Measurements from ENCODE around the gene EMSY.

Gene EMSY

DNA sequence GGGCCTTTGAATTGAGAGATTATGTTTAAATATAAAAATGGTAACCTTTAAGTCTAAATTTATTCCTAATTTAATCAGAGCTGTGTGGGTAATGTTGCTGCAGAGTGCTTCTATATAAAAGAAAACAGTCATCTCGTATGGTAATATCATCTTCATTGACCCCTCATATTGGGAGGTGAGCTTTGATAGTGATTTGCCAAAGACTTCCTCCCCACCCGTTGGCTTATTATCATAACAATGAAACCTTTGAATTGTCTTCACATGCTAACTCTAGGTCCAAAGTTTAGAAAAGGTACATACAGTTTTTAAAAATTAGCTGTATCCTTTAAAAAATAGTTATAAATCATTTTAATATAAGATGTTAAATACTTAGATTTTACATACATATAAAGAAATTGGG lies 3.7 kb downstream of the EMSY start:
- TF ChIP-seq PAX5 (IDR thresholded peaks at IDR 0.05; ENCODE audit: insufficient read depth, low read length, severe bottlenecking) (no peak), SPI1 (IDR thresholded peaks at IDR 0.05; ENCODE audit: low read depth, low read length) (no peak), POU2F2 (IDR thresholded peaks at IDR 0.05; ENCODE audit: low read depth, low read length) (no peak), TAF1 (IDR thresholded peaks at IDR 0.05; ENCODE audit: low read depth, low read length) (no peak), POLR2A (IDR thresholded peaks at IDR 0.05; ENCODE audit: low read depth, low read length) (no peak), POLR2AphosphoS5 (IDR thresholded peaks at IDR 0.05; ENCODE audit: low read depth, low read length) (no peak)
- FAIRE-seq (no peak), DNase-seq (ENCODE audit: insufficient read length, low spot score) (no peak)

GRCh38 chr11:76453248-76453647 lies 8.4 kb downstream of the EMSY start:
- TF ChIP-seq POU2F2 (IDR thresholded peaks at IDR 0.05; ENCODE audit: low read depth, low read length) (no peak), POLR2A (IDR thresholded peaks at IDR 0.05; ENCODE audit: low read depth, low read length) (no peak), TAF1 (IDR thresholded peaks at IDR 0.05; ENCODE audit: low read depth, low read length) (no peak), POLR2AphosphoS5 (IDR thresholded peaks at IDR 0.05; ENCODE audit: low read depth, low read length) (no peak), PAX5 (IDR thresholded peaks at IDR 0.05; ENCODE audit: insufficient read depth, low read length, severe bottlenecking) (no peak), SPI1 (IDR thresholded peaks at IDR 0.05; ENCODE audit: low read depth, low read length) (no peak)
- FAIRE-seq (peak; percentile 71), DNase-seq (ENCODE audit: insufficient read length, low spot score) (no peak)

- DNase-seq (ENCODE audit: insufficient read length, low spot score) (no peak), FAIRE-seq (no peak)
- no peak for TF ChIP-seq TAF1 (IDR thresholded peaks at IDR 0.05; ENCODE audit: low read depth, low read length)
- no peak for TF ChIP-seq POLR2A (IDR thresholded peaks at IDR 0.05; ENCODE audit: low read depth, low read length)
- no peak for TF ChIP-seq POLR2AphosphoS5 (IDR thresholded peaks at IDR 0.05; ENCODE audit: low read depth, low read length)
- no peak for TF ChIP-seq PAX5 (IDR thresholded peaks at IDR 0.05; ENCODE audit: insufficient read depth, low read length, severe bottlenecking)
- TF ChIP-seq SPI1 (IDR thresholded peaks at IDR 0.05; ENCODE audit: low read depth, low read length), result no peak
- no peak for TF ChIP-seq POU2F2 (IDR thresholded peaks at IDR 0.05; ENCODE audit: low read depth, low read length)
Measured at GRCh38 chr11:76455331-76455730, 10.5 kb downstream of the EMSY start.

DNA sequence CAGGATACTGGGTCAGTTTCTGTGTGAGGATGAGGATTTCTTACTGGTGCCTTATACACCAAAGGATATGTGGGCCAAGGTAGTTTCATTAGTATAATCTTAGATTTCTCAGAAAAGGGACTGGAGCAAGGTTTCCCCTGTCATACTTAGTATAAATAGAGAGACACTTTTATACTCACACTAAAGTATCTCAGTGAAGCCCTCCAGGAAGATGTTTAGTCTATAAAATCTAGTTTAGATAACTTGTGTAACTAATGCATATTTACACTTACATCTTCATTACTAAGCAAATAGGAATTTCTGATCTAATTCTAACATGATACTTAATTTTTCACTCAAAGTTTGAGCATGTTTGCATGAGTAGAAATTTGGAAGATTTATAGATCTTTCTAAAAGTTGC lies 11.1 kb downstream of the EMSY start:
- TF ChIP-seq SPI1 (IDR thresholded peaks at IDR 0.05; ENCODE audit: low read depth, low read length) (no peak), POLR2A (IDR thresholded peaks at IDR 0.05; ENCODE audit: low read depth, low read length) (no peak), POU2F2 (IDR thresholded peaks at IDR 0.05; ENCODE audit: low read depth, low read length) (no peak), TAF1 (IDR thresholded peaks at IDR 0.05; ENCODE audit: low read depth, low read length) (no peak), POLR2AphosphoS5 (IDR thresholded peaks at IDR 0.05; ENCODE audit: low read depth, low read length) (no peak), PAX5 (IDR thresholded peaks at IDR 0.05; ENCODE audit: insufficient read depth, low read length, severe bottlenecking) (no peak)
- FAIRE-seq, result no peak
- DNase-seq (ENCODE audit: insufficient read length, low spot score), result no peak

DNA sequence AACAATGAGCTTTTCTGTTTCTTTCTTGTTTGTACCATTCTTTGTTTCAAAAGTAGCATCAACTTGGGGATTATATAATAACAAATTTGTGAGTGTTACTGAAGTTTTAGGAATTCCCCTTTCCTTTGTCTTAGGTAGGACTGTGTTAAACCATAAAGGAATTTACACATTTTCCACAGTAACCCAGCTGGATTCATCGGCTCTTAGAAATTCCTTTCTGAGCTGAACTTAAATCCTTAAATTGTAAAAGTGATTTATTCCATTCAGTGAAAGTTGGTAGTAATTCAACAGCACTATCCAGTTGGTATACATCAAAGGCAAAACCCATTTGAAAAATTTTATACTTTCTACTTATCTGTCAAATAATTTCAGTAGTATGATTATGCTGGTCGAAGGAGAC lies 11.8 kb downstream of the EMSY start:
- no peak for FAIRE-seq
- TF ChIP-seq TAF1 (IDR thresholded peaks at IDR 0.05; ENCODE audit: low read depth, low read length) (no peak), SPI1 (IDR thresholded peaks at IDR 0.05; ENCODE audit: low read depth, low read length) (no peak), POLR2AphosphoS5 (IDR thresholded peaks at IDR 0.05; ENCODE audit: low read depth, low read length) (no peak), PAX5 (IDR thresholded peaks at IDR 0.05; ENCODE audit: insufficient read depth, low read length, severe bottlenecking) (no peak), POLR2A (IDR thresholded peaks at IDR 0.05; ENCODE audit: low read depth, low read length) (no peak), POU2F2 (IDR thresholded peaks at IDR 0.05; ENCODE audit: low read depth, low read length) (no peak)
- no peak for DNase-seq (ENCODE audit: insufficient read length, low spot score)

- DNase-seq (ENCODE audit: insufficient read length, low spot score), result no peak
- FAIRE-seq, result no peak
- no peak for TF ChIP-seq TAF1 (IDR thresholded peaks at IDR 0.05; ENCODE audit: low read depth, low read length)
- TF ChIP-seq POLR2AphosphoS5 (IDR thresholded peaks at IDR 0.05; ENCODE audit: low read depth, low read length), result no peak
- no peak for TF ChIP-seq POLR2A (IDR thresholded peaks at IDR 0.05; ENCODE audit: low read depth, low read length)
- no peak for TF ChIP-seq POU2F2 (IDR thresholded peaks at IDR 0.05; ENCODE audit: low read depth, low read length)
- TF ChIP-seq SPI1 (IDR thresholded peaks at IDR 0.05; ENCODE audit: low read depth, low read length), result no peak
- TF ChIP-seq PAX5 (IDR thresholded peaks at IDR 0.05; ENCODE audit: insufficient read depth, low read length, severe bottlenecking), result no peak
Measured at GRCh38 chr11:76459299-76459698, 14.5 kb downstream of the EMSY start.

GRCh38 chr11:76459846-76460245 lies 15.0 kb downstream of the EMSY start:
- no peak for TF ChIP-seq POLR2A (IDR thresholded peaks at IDR 0.05; ENCODE audit: low read depth, low read length)
- no peak for TF ChIP-seq PAX5 (IDR thresholded peaks at IDR 0.05; ENCODE audit: insufficient read depth, low read length, severe bottlenecking)
- TF ChIP-seq POU2F2 (IDR thresholded peaks at IDR 0.05; ENCODE audit: low read depth, low read length), result no peak
- TF ChIP-seq SPI1 (IDR thresholded peaks at IDR 0.05; ENCODE audit: low read depth, low read length), result no peak
- no peak for TF ChIP-seq POLR2AphosphoS5 (IDR thresholded peaks at IDR 0.05; ENCODE audit: low read depth, low read length)
- TF ChIP-seq TAF1 (IDR thresholded peaks at IDR 0.05; ENCODE audit: low read depth, low read length), result no peak
- no peak for FAIRE-seq
- no peak for DNase-seq (ENCODE audit: insufficient read length, low spot score)

- TF ChIP-seq TAF1 (IDR thresholded peaks at IDR 0.05; ENCODE audit: low read depth, low read length), result no peak
- TF ChIP-seq POLR2A (IDR thresholded peaks at IDR 0.05; ENCODE audit: low read depth, low read length), result no peak
- TF ChIP-seq SPI1 (IDR thresholded peaks at IDR 0.05; ENCODE audit: low read depth, low read length), result no peak
- TF ChIP-seq PAX5 (IDR thresholded peaks at IDR 0.05; ENCODE audit: insufficient read depth, low read length, severe bottlenecking), result no peak
- DNase-seq (ENCODE audit: insufficient read length, low spot score) (no peak), FAIRE-seq (no peak)
Measured at GRCh38 chr11:76462317-76462716, 17.5 kb downstream of the EMSY start.

- no peak for FAIRE-seq
- DNase-seq (ENCODE audit: insufficient read length, low spot score), result no peak
- no peak for TF ChIP-seq POU2F2 (IDR thresholded peaks at IDR 0.05; ENCODE audit: low read depth, low read length)
- no peak for TF ChIP-seq POLR2A (IDR thresholded peaks at IDR 0.05; ENCODE audit: low read depth, low read length)
- no peak for TF ChIP-seq SPI1 (IDR thresholded peaks at IDR 0.05; ENCODE audit: low read depth, low read length)
- TF ChIP-seq PAX5 (IDR thresholded peaks at IDR 0.05; ENCODE audit: insufficient read depth, low read length, severe bottlenecking), result no peak
- no peak for TF ChIP-seq TAF1 (IDR thresholded peaks at IDR 0.05; ENCODE audit: low read depth, low read length)
- TF ChIP-seq POLR2AphosphoS5 (IDR thresholded peaks at IDR 0.05; ENCODE audit: low read depth, low read length), result no peak
Measured at GRCh38 chr11:76465701-76466100, 20.9 kb downstream of the EMSY start.

- DNase-seq (ENCODE audit: insufficient read length, low spot score), result no peak
- no peak for TF ChIP-seq POU2F2 (IDR thresholded peaks at IDR 0.05; ENCODE audit: low read depth, low read length)
- FAIRE-seq, result no peak
Measured at GRCh38 chr11:76466666-76467065, 21.8 kb downstream of the EMSY start.
